GM12878 (cell line): ENCODE data around the gene LTBP3. TPM values are rescaled to one million over a fixed set of nuclear protein-coding genes. Genes with fewer than 3 reads are reported as not detected.

Experiments used
- ATAC-seq: fragments of 200-7000 bp; cut with Tn5 transposase; 3 replicates; pipeline ENCODE4 v1.9.1; 2020; ENCODE audit warnings: mild to moderate bottlenecking, moderate library complexity
- BruUV-seq: library from RNA; stranded (reverse); fragments of 400-500 nt; replicated peaks from 2 replicates; lab custom pipeline; 2021; lab: Mats Ljungman, UMichigan
- CTCF ChIA-PET: fragments of 300-600 bp; sonication (Branson Sonifier 250); formaldehyde crosslinking; extraction: SDS; loops from one replicate; lab custom pipeline; 2021; ENCODE audit warnings: inconsistent platforms; lab: Yijun Ruan, JAX
- POLR2A ChIA-PET: fragments of 350-600 bp; formaldehyde crosslinking; extraction: SDS; loops from one replicate; lab custom pipeline; 2021; ENCODE audit warnings: inconsistent platforms; lab: Charles Lee
- RAD21 ChIA-PET: fragments of 300-600 bp; sonication (Branson Sonifier 250); formaldehyde crosslinking; loops from one replicate; lab custom pipeline; 2023; ENCODE audit warnings: antibody characterized with exemption; ENCODE audit not compliant: unreplicated experiment; lab: Charles Lee
- SMC1A ChIA-PET: fragments of 300-600 bp; sonication (Branson Sonifier 250); formaldehyde crosslinking; loops from one replicate; lab custom pipeline; 2023; ENCODE audit not compliant: unreplicated experiment, uncharacterized antibody; lab: Charles Lee
- DNase-seq: peaks from one replicate; pipeline ENCODE4 v3.0.0-alpha.2; 2011; ENCODE audit warnings: low read depth, low spot score
- FAIRE-seq: peaks from 3 replicates; lab custom pipeline; 2011; peaks lifted over from hg19 to GRCh38; lab: Jason Lieb, UNC
- H2AFZ ChIP-seq: 2 replicates; pipeline ENCODE4 v1.6.0; 2011; ENCODE audit warnings: low read depth, low read length, control low read depth; ENCODE audit not compliant: control insufficient read depth
- H3K27ac ChIP-seq: 2 replicates; pipeline ENCODE4 v1.5.1; 2011; ENCODE audit warnings: control low read depth; ENCODE audit not compliant: control insufficient read depth, insufficient read depth
- H3K27me3 ChIP-seq, 2 experiments: replicated peaks in 1 of 2; 2 replicates each; pipeline versions ENCODE4 v1.6.0 to v1.6.1; 2011; ENCODE audit warnings: low read length in 1 of 2; ENCODE audit not compliant: control insufficient read depth in 2 of 2, insufficient read depth in 2 of 2
- H3K36me3 ChIP-seq, 2 experiments: 2 replicates each; pipeline ENCODE4 v1.5.1; 2011; ENCODE audit warnings: low read length in 1 of 2; ENCODE audit not compliant: control insufficient read depth in 2 of 2, insufficient read depth in 2 of 2
- H3K4me1 ChIP-seq: 2 replicates; pipeline ENCODE4 v1.6.1; 2011; ENCODE audit warnings: mild to moderate bottlenecking, low read length, moderate library complexity, mixed read lengths; ENCODE audit not compliant: control insufficient read depth, insufficient read depth
- H3K4me2 ChIP-seq: 2 replicates; pipeline ENCODE4 v1.6.0; 2011; ENCODE audit warnings: control low read depth; ENCODE audit not compliant: control insufficient read depth, insufficient read depth
- H3K4me3 ChIP-seq: fragments of 200-600 bp; sonication (generic); 2 replicates; pipeline ENCODE4 v1.5.1; 2016
- H3K79me2 ChIP-seq: 2 replicates; pipeline ENCODE4 v1.6.0; 2011; ENCODE audit warnings: low read length; ENCODE audit not compliant: control insufficient read depth, insufficient read depth
- H3K9ac ChIP-seq: 2 replicates; pipeline ENCODE4 v1.8.0; 2011; ENCODE audit warnings: low read length, control low read depth, mixed read lengths; ENCODE audit not compliant: control insufficient read depth, insufficient read depth
- H3K9me3 ChIP-seq: replicated peaks from 3 replicates; pipeline ENCODE4 v1.5.1; 2011; ENCODE audit warnings: mild to moderate bottlenecking, low read length; ENCODE audit not compliant: control insufficient read depth, insufficient read depth
- H4K20me1 ChIP-seq: 2 replicates; pipeline ENCODE4 v1.6.0; 2011; ENCODE audit not compliant: control insufficient read depth, insufficient read depth
- BCL3 ChIP-seq: IDR thresholded peaks from 2 replicates; pipeline ENCODE4 v1.6.1; 2011; ENCODE audit warnings: borderline replicate concordance, low read depth, mild to moderate bottlenecking, moderate library complexity, low read length; ENCODE audit not compliant: insufficient read depth, poor library complexity, severe bottlenecking
- CBFB ChIP-seq: IDR thresholded peaks from 2 replicates; pipeline ENCODE4 v1.6.1; 2016; ENCODE audit warnings: antibody characterized with exemption, low read depth
- CEBPZ ChIP-seq: fragments of 150-350 bp; IDR thresholded peaks from 2 replicates; pipeline ENCODE4 v1.6.1; 2016; ENCODE audit warnings: low read depth, low read length
- KLF5 ChIP-seq: fragments of 450-650 bp; IDR thresholded peaks from 2 replicates; pipeline ENCODE4 v1.6.1; 2014; ENCODE audit warnings: mild to moderate bottlenecking; ENCODE audit not compliant: partially characterized antibody
- RELA ChIP-seq: fragments of 450-650 bp; IDR thresholded peaks from 2 replicates; pipeline ENCODE4 v1.8.0; 2014; ENCODE audit warnings: borderline replicate concordance; ENCODE audit not compliant: partially characterized antibody
- WGBS: methylation state at CpG from one replicate; pipeline ENCODE4 v1.1.6; 2016; ENCODE audit warnings: low lambda C conversion rate; ENCODE audit not compliant: insufficient replicate concordance, insufficient coverage; ENCODE audit errors: missing lambda C conversion rate; 5-methylcytosine and 5-hydroxymethylcytosine counted together
- in situ Hi-C: fragments of 300-500 bp; cut with MboI; formaldehyde crosslinking; loops from 9 replicates; pipeline ENCODE4 v1.14.3; 2018; ENCODE audit warnings: mixed read lengths
- intact Hi-C: fragments of 100-400 bp; cut with micrococcal nuclease; formaldehyde crosslinking; loops from one replicate; pipeline ENCODE4 v1.14.2; 2022; ENCODE audit not compliant: unreplicated experiment
- polyA plus RNA-seq, 11 experiments: library from polyadenylated mRNA; depleted of rRNA in 4 of 11; unstranded in 6 of 11; stranded (reverse) in 5 of 11; fragments of >200 nt; fragmentation: Nextera tagmentation in 4 of 11; fragmentation: Illumina TruSeq in 1 of 11; extraction: Ambion mirVana in 4 of 11; extraction: Trizol in 1 of 11; gene quantifications; 1 replicate in 1 of 11; 2 replicates in 10 of 11; pipeline versions ENCODE4 v1.2.1 to v1.2.3, GENCODE V29; 2011 to 2016; ENCODE audit warnings: inconsistent platforms in 2 of 11, missing spikeins in 2 of 11, low read depth in 1 of 11
- total RNA-seq, 4 experiments: library from RNA; depleted of rRNA in 3 of 4; stranded (reverse); fragments of >200 nt in 3 of 4; fragmentation: Illumina TruSeq in 1 of 4; extraction: Trizol in 1 of 4; gene quantifications; 2 replicates each; pipeline versions ENCODE4 v1.2.1 to v1.2.3, GENCODE V29; 2013 to 2021

LTBP3 gene
- total and polyA plus RNA-seq, 10 of the 15 experiments (the other 5 are each of a cell fraction or from before 2014, with no cell fraction given), result 2.2 to 12.2 (median 6.2) TPM; not detected in 2

GRCh38 chr11:65554057-65554818 is 3.9 kb downstream of the LTBP3 start:
- FAIRE-seq, result no peak
- no peak overlapping the region for H3K9ac ChIP-seq
- TF ChIP-seq RELA (no peak), BCL3 (peak; percentile 87), KLF5 (no peak), CEBPZ (no peak), CBFB (no peak)
- H3K79me2 ChIP-seq, result no peaks in the 10 kb centered on the region
- CTCF ChIA-PET, result interaction anchor here (1.6 kb wide), 1 partner anchor 14 kb away, joined by 4 read pairs; no protein-coding TSS in a partner anchor
- POLR2A ChIA-PET, result no interaction called here
- no peak for ATAC-seq
- WGBS, result 72% methylated on average over 26 of the region's 27 CpGs
- H2AFZ ChIP-seq, result no peak overlapping the region
- no peaks in the 10 kb centered on the region for H4K20me1 ChIP-seq
- BruUV-seq, result no TSS peak
- no peak overlapping the region for H3K27ac ChIP-seq
- no peak overlapping the region for H3K4me2 ChIP-seq
- no peak for DNase-seq
- in situ Hi-C loops (no loop called here), intact Hi-C loops (no loop called here)
- no peaks in the 10 kb centered on the region; a peak in 2 of 4 replicates for H3K27me3 ChIP-seq
- no peaks in the 10 kb centered on the region for H3K36me3 ChIP-seq
- no peaks in the 10 kb centered on the region for H3K9me3 ChIP-seq
- 0 out of 2 replicates have a peak, but pooled peaks cover 2% of the 10 kb centered on the region for H3K4me1 ChIP-seq
- H3K4me3 ChIP-seq, result no peak overlapping the region
- SMC1A ChIA-PET, result no interaction called here
- RAD21 ChIA-PET, result no interaction called here
